Gastrocnemius medialis (tissue), 4 donors: ENCODE data around the gene LMO7. TPM values are rescaled to one million over a fixed set of nuclear protein-coding genes. Genes with fewer than 3 reads are reported as not detected.

ENCODE experiments used
- ATAC-seq, 2 donors: fragments of 150-250 bp; one replicate each; pipeline ENCODE4 v1.9.1; 2016
- DNase-seq, 2 donors: peaks; one replicate each; pipeline ENCODE4 v3.0.0-alpha.2; 2019
- H3K27ac ChIP-seq, 4 donors: fragments of 200-600 bp; sonication (generic); 1 replicate in 1 of 4; 2 replicates in 3 of 4; pipeline ENCODE4 v1.5.1; 2016 to 2018; ENCODE audit warnings: mild to moderate bottlenecking in 2 of 4, moderate library complexity in 1 of 4
- H3K27me3 ChIP-seq, 3 donors: fragments of 200-600 bp; sonication (generic) in 2 of 3; 1 replicate in 1 of 3; 2 replicates in 2 of 3; pipeline versions ENCODE4 v1.5.1 to v1.6.0; 2016 to 2019; ENCODE audit warnings: mild to moderate bottlenecking in 1 of 3, moderate library complexity in 1 of 3
- H3K36me3 ChIP-seq, 2 donors: fragments of 200-600 bp; sonication (generic) in 1 of 2; one replicate each; pipeline ENCODE4 v1.5.1; 2017 to 2018
- H3K4me1 ChIP-seq, 2 donors: fragments of 200-600 bp; sonication (generic) in 1 of 2; one replicate each; pipeline ENCODE4 v1.5.1; 2016 to 2017; ENCODE audit warnings: mild to moderate bottlenecking in 2 of 2
- H3K4me3 ChIP-seq, 4 donors: fragments of 200-600 bp; sonication (generic) in 3 of 4; 1 replicate in 1 of 4; 2 replicates in 3 of 4; pipeline ENCODE4 v1.5.1; 2016 to 2019; ENCODE audit warnings: mild to moderate bottlenecking in 2 of 4
- H3K9me3 ChIP-seq, 3 donors: fragments of 200-600 bp; sonication (generic) in 2 of 3; 1 replicate in 1 of 3; 2 replicates in 2 of 3; pipeline ENCODE4 v1.5.1; 2016 to 2019
- POLR2A ChIP-seq, 2 donors: fragments of 450-650 bp; IDR thresholded peaks; one replicate each; pipeline ENCODE4 v1.6.1; 2017; ENCODE audit warnings: antibody characterized with exemption in 2 of 2, mild to moderate bottlenecking in 2 of 2, moderate library complexity in 2 of 2
- in situ Hi-C, 4 donors: fragments of 200-750 bp; cut with MboI; loops; one replicate each; pipeline versions ENCODE4 v1.15.0 to v1.8.0; 2017; ENCODE audit warnings: low sequenced_read_pairs in 4 of 4
- intact Hi-C: fragments of 100-400 bp; cut with DNase I; formaldehyde crosslinking; loops from one replicate; pipeline ENCODE4 v1.15.1; 2023; ENCODE audit warnings: low total_unique reads
- total RNA-seq, 4 donors: library from RNA; depleted of rRNA; stranded (reverse); fragments of >200 nt; gene quantifications; one replicate each; pipeline versions ENCODE4 v1.1.0 to v1.2.3, GENCODE V29; 2016
- TF ChIP-seq, protein P1 (sequence below), 5 experiments: fragments of 450-650 bp in 3 of 5; fragments of 200-600 bp in 2 of 5; sonication (generic) in 2 of 5; IDR thresholded peaks in 4 of 5; conservative IDR thresholded peaks in 1 of 5; 1 replicate in 4 of 5; 2 replicates in 1 of 5; pipeline ENCODE4 v1.5.1; 2016 to 2019; ENCODE audit warnings: antibody characterized with exemption in 5 of 5, mild to moderate bottlenecking in 3 of 5, moderate library complexity in 3 of 5

Gene LMO7
- total RNA-seq, 4 donors from 2014 or later, result 68.3 to 134 (median 95.9) TPM

DNA sequence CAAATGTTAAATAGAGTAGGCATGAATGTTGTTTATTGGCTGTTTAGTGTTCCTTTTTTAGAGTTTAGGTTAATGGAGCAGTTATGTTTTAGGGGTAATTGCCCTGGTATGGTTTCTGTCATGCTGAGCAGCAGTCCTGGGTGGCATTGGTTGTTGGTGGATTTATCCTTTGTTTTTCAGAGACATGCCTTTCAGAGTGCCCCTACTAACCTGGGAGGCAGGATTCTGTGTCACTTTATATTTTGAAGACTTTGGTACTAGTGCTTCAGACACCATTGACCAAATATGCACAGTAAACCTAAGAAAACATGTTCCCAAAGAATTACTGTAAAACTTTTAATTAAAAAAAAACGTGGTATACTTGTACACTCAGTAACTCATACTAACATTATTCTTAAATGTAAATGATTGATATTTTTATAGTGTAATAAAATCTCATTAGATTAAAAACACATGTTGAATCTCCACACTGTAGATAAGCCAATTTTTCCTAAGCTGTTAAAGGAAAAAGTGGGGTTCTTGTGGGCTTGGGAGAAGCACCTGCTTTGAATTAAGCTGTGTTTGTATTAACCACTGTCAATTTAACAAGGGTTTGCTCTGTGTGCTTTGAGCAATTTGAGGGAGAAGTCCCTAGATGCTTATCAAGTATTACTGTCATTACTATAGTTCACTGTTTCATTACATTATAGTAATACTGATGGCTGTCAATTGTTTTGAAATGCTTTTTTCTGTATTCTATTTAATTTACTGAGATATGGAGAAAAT, 133.2 kb downstream of the LMO7 start:
- Histone ChIP-seq H3K4me3 (no peak overlapping the region), H3K36me3 (no peaks in the 10 kb centered on the region), H3K4me1 (peaks cover 64 to 74% of the 10 kb centered on the region in 2 donors), H3K9me3 (no peaks in the 10 kb centered on the region), H3K27ac (peak overlapping the region; percentile 84 to 92 (median 88)), H3K27me3 (no peaks in the 10 kb centered on the region)
- DNase-seq (no peak), ATAC-seq (no peak)
- intact Hi-C loops (loop anchor here (10.0 kb wide), 1 partner anchor 315 kb away; no protein-coding TSS in a partner anchor), in situ Hi-C loops (no loop called here)
- TF ChIP-seq, protein P1, sequence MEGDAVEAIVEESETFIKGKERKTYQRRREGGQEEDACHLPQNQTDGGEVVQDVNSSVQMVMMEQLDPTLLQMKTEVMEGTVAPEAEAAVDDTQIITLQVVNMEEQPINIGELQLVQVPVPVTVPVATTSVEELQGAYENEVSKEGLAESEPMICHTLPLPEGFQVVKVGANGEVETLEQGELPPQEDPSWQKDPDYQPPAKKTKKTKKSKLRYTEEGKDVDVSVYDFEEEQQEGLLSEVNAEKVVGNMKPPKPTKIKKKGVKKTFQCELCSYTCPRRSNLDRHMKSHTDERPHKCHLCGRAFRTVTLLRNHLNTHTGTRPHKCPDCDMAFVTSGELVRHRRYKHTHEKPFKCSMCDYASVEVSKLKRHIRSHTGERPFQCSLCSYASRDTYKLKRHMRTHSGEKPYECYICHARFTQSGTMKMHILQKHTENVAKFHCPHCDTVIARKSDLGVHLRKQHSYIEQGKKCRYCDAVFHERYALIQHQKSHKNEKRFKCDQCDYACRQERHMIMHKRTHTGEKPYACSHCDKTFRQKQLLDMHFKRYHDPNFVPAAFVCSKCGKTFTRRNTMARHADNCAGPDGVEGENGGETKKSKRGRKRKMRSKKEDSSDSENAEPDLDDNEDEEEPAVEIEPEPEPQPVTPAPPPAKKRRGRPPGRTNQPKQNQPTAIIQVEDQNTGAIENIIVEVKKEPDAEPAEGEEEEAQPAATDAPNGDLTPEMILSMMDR (IDR thresholded peaks at IDR 0.05 in 4 of 5, conservative IDR thresholded peaks at IDR 0.05 in 1 of 5), result no peak
- no peak for TF ChIP-seq POLR2A (IDR thresholded peaks at IDR 0.05)

GRCh38 chr13:75770164-75770563, 134.0 kb downstream of the LMO7 start:
- Histone ChIP-seq H3K4me1 (peaks cover 56 to 74% of the 10 kb centered on the region in 2 donors), H3K9me3 (no peaks in the 10 kb centered on the region), H3K4me3 (no peak overlapping the region), H3K27ac (peak overlapping the region; percentile 84 to 92 (median 88)), H3K27me3 (no peaks in the 10 kb centered on the region), H3K36me3 (no peaks in the 10 kb centered on the region)
- in situ Hi-C loops, result no loop called here
- TF ChIP-seq, protein P1 (IDR thresholded peaks at IDR 0.05 in 4 of 5, conservative IDR thresholded peaks at IDR 0.05 in 1 of 5), result no peak
- no peak for TF ChIP-seq POLR2A (IDR thresholded peaks at IDR 0.05)
- ATAC-seq, result no peak
- DNase-seq, result no peak
- intact Hi-C loops, result loop anchor here (2.0 kb wide), 1 partner anchor 17 kb away; no protein-coding TSS in a partner anchor

DNA sequence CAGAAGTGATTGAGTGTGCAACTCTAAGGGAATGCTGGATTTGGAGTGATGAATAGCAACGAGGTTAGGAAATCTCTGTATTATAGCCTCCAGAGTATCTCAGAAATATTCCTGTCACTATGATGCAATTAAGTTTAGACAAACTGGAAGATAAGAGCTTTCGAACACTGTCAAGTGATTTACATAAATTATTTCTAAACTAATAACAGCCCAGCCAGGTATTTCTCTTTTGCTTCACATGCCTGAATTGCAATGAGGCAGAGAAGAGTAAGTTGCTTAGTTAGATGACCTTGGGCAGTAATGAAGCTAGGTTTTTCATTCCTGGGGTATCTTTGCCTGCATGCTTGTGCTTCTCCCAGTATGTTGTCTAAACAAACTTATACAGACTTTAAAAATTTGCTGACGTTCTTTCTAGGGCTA, 134.5 kb downstream of the LMO7 start:
- H3K27ac ChIP-seq, result peak overlapping the region; percentile 84 to 92 (median 88)
- TF ChIP-seq, protein P1 (IDR thresholded peaks at IDR 0.05 in 4 of 5, conservative IDR thresholded peaks at IDR 0.05 in 1 of 5), result no peak
- no peak for TF ChIP-seq POLR2A (IDR thresholded peaks at IDR 0.05)
- no peaks in the 10 kb centered on the region for H3K36me3 ChIP-seq
- ATAC-seq, result no peak
- in situ Hi-C loops, result no loop called here
- DNase-seq, result no peak
- H3K27me3 ChIP-seq, result no peaks in the 10 kb centered on the region
- peaks cover 53 to 71% of the 10 kb centered on the region in 2 donors for H3K4me1 ChIP-seq
- no peaks in the 10 kb centered on the region for H3K9me3 ChIP-seq
- no peak overlapping the region for H3K4me3 ChIP-seq
- intact Hi-C loops, result loop anchor here (2.0 kb wide), 1 partner anchor 16 kb away; no protein-coding TSS in a partner anchor

- DNase-seq (no peak), ATAC-seq (no peak)
- intact Hi-C loops, result loop anchor here (2.0 kb wide), 1 partner anchor 16 kb away; no protein-coding TSS in a partner anchor
- Histone ChIP-seq H3K36me3 (no peaks in the 10 kb centered on the region), H3K9me3 (no peaks in the 10 kb centered on the region), H3K4me3 (no peak overlapping the region), H3K27me3 (no peaks in the 10 kb centered on the region), H3K4me1 (peaks cover 48 to 71% of the 10 kb centered on the region in 2 donors), H3K27ac (peak overlapping the region; percentile 84 to 92 (median 88))
- TF ChIP-seq, protein P1 (IDR thresholded peaks at IDR 0.05 in 4 of 5, conservative IDR thresholded peaks at IDR 0.05 in 1 of 5), result no peak
- TF ChIP-seq POLR2A (IDR thresholded peaks at IDR 0.05), result no peak
- in situ Hi-C loops, result no loop called here
Observed at GRCh38 chr13:75771226-75771625, 135.1 kb downstream of the LMO7 start.
